RWPE1 (cell line): ENCODE data around the gene DMBT1.

Experiments
- CTCF ChIA-PET: fragments of 350-600 bp; sonication (Branson Sonifier 250); formaldehyde crosslinking; extraction: SDS; loops from one replicate; lab custom pipeline; 2021; lab: Yijun Ruan, JAX
- POLR2A ChIA-PET: fragments of 400-600 bp; formaldehyde crosslinking; extraction: SDS; loops from one replicate; lab custom pipeline; 2020; ENCODE audit warnings: antibody characterized with exemption; ENCODE audit not compliant: low non-redundant PET; lab: Yijun Ruan, JAX
- DNase-seq: peaks from one replicate; pipeline ENCODE4 v3.0.0; 2012; ENCODE audit warnings: low spot score
- H3K27ac ChIP-seq: fragments of 450-650 bp; 2 replicates; pipeline ENCODE4 v1.5.1; 2017
- TF ChIP-seq, protein P1 (sequence below): fragments of 450-650 bp; conservative IDR thresholded peaks from 2 replicates; pipeline ENCODE4 v1.5.1; 2017; ENCODE audit warnings: low read depth, mild to moderate bottlenecking

Gene DMBT1

DNA sequence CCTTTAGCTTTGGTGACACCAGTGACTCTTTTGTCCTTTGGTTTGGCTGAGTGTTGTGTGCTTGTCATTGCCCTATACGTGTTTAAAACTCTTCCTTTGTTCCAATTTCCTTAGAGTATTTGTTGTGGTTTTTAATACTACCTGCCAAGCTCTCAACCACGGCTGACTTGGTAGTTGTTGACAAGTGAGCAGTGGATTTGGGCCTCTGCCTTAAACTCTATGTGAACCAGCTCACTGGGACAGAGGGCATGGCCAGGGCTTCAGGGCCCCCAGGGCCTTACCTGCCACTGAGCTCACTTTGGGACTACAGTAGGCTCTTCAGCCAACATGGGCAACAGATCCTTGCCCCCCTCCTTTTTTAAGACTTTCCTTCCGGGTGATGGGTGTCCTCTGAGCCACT is 9.6 kb upstream of the DMBT1 start:
- ChIA-PET CTCF (interaction anchor here (0.6 to 1.2 kb wide), 2 partner anchors 14 to 15 kb away, joined by 3 to 4 read pairs; no protein-coding TSS in a partner anchor), POLR2A (no interaction called here)
- no peak overlapping the region for H3K27ac ChIP-seq
- TF ChIP-seq, protein P1, sequence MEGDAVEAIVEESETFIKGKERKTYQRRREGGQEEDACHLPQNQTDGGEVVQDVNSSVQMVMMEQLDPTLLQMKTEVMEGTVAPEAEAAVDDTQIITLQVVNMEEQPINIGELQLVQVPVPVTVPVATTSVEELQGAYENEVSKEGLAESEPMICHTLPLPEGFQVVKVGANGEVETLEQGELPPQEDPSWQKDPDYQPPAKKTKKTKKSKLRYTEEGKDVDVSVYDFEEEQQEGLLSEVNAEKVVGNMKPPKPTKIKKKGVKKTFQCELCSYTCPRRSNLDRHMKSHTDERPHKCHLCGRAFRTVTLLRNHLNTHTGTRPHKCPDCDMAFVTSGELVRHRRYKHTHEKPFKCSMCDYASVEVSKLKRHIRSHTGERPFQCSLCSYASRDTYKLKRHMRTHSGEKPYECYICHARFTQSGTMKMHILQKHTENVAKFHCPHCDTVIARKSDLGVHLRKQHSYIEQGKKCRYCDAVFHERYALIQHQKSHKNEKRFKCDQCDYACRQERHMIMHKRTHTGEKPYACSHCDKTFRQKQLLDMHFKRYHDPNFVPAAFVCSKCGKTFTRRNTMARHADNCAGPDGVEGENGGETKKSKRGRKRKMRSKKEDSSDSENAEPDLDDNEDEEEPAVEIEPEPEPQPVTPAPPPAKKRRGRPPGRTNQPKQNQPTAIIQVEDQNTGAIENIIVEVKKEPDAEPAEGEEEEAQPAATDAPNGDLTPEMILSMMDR = no peak
- no peak for DNase-seq

DNA sequence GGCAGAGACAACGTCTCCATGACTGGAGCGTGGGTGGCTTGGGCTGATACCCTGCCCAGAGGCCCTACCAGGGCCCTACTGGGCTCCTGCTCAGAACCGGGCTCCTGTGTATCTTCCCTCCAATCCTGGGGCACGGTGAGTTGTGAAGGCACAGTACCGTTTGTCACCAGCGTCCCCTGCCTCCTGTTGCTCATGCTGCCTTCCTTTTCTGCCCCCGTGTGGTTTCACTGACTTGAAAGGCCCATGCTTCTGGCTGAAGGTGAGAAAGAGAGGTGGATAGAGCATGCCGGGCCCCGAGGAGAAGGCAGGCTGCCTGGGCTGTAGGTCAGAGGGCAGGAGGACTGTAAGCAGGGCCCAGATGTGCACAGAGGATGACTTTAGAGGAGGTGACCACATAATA is 9.1 kb upstream of the DMBT1 start:
- no peak overlapping the region for H3K27ac ChIP-seq
- ChIA-PET POLR2A (no interaction called here), CTCF (interaction anchor here (0.6 to 1.2 kb wide), 2 partner anchors 14 to 589 kb away, joined by 3 to 7 read pairs; no protein-coding TSS in a partner anchor)
- no peak for DNase-seq
- TF ChIP-seq, protein P1 = no peak

DNA sequence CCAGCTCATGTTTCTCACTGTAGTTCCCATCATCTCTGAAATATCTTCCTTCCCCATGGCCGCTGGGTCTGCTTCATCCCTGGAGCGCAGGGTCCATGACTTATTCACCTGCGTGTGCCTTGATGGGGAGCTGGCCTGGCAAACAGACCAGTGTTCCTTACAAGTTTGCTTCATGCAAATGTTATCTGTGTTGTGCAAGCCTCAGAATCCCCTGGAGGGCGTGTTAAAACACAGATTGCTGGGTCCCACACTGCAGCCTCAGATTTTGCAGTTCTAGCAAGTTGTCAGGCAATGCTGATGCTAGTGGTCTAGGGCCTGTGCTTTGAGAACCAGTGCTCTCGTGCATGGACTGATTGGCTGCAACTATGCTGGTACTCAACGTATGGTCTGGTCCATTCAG is 7.2 kb upstream of the DMBT1 start:
- H3K27ac ChIP-seq = no peak overlapping the region
- DNase-seq = no peak
- CTCF ChIA-PET = interaction anchor here (0.6 kb wide), 2 partner anchors 11 to 250 kb away, joined by 3 read pairs; no protein-coding TSS in a partner anchor
- TF ChIP-seq, protein P1 = no peak
- POLR2A ChIA-PET = no interaction called here

DNA sequence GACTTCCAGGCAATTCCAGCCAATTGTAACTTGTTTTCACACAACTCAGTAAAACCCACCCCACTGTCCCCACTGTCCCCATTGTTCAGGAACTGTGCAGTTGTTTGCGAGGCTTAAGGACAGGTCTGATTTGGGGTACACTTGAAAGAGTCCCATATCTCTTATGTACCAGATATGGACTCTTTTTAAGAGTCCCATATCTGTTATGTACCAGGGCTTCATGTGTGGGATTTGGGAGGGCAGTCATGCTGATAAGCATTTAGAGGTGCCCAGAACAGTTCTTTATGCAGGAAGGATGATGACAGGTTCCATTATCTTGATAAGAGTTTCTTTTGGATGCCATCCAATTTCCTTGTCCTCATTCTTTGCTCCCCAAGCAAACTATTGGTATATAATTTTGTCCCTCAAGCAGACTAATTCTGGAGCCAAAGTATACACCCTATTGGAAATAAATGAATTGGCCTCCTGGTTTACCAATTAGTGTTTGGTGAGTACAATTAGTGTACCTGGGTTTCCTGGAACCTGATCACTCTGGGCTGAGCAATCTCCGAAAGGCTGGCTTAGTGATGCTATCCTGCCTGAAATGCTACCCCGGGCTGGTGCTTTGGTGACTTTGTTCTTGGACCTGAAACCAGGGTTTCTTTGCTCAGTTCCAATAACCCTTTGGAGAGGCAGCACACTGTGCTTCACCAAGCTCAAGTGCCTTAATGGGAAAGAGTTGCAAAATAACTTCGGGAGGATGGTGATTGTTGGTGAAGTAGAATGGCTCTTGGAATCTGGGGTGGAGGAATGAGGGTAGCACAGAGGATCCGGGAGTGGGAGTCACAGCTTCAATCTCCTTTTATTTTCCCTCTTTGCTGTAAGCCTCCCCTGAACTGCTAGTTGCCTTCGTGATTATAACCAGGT is 6.2 kb upstream of the DMBT1 start:
- POLR2A ChIA-PET = no interaction called here
- TF ChIP-seq, protein P1 = no peak
- H3K27ac ChIP-seq = no peak overlapping the region
- CTCF ChIA-PET = no interaction called here
- no peak for DNase-seq

DNA sequence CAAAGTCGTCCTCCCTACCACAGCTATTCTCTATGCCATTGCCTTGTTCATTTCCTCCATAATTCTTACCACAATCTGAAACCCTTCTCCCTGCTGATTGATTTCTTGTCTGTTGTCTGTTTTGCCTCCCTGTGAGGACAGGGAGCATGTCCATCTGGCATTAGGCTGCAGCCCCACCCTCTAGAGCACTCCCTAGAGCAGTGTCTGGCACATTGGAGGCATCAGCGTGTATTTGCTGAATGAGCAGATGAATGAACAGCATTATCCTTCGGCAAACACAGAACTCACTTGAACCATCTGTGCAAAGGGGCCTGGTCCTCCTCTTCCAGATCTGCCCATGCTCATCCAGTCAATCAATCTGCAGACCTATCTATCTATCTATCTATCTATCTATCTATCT is 5.1 kb upstream of the DMBT1 start:
- ChIA-PET POLR2A (no interaction called here), CTCF (no interaction called here)
- TF ChIP-seq, protein P1 = no peak
- no peak for DNase-seq
- H3K27ac ChIP-seq = no peak overlapping the region

DNA sequence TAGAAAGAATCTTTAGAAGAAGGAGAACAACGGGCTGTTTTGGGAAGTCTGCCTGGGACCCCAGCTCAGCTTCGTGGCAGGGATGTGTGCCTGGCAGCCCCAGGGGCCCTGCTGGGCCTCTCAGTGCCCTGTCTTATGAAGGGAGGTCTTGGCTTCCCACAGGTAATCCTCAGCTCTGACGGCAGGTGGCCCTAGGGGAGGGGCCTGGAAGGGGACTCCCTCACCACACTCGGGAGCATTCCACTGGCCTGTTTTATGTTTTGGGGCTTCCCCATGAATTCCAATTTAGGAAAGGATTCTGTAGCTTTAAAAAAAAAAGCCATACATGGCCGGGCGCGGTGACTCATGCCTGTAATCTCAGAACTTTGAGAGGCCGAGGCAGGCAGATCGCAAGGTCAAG is 3.0 kb upstream of the DMBT1 start:
- DNase-seq = peak; percentile 49
- ChIA-PET POLR2A (no interaction called here), CTCF (interaction anchor here (0.5 to 1.0 kb wide), 2 partner anchors 146 to 259 kb away, joined by 3 read pairs; no protein-coding TSS in a partner anchor)
- TF ChIP-seq, protein P1 = no peak
- H3K27ac ChIP-seq = no peak overlapping the region
